Testis (tissue), 2 donors: ENCODE results near the gene CEP55.

Source experiments
- CTCF ChIP-seq, 3 experiments: fragments of 450-650 bp in 2 of 3; fragments of 200-600 bp in 1 of 3; sonication (generic) in 1 of 3; IDR thresholded peaks; one replicate each; pipeline ENCODE4 v1.5.1; 2016 to 2019; ENCODE audit warnings: antibody characterized with exemption in 3 of 3, mild to moderate bottlenecking in 2 of 3, moderate library complexity in 1 of 3
- POLR2A ChIP-seq: fragments of 450-650 bp; IDR thresholded peaks from one replicate; pipeline ENCODE4 v1.6.1; 2017; ENCODE audit warnings: antibody characterized with exemption, mild to moderate bottlenecking, moderate library complexity

- TF ChIP-seq CTCF (IDR thresholded peaks at IDR 0.05) (no peak), POLR2A (no peak)
These were observed 4.8 kb upstream of the CEP55 start for GRCh38 chr10:93491602-93492121.
